AG04450 (cell line): ENCODE measurements around the gene BUB1B. TPM values are rescaled to one million over a fixed set of nuclear protein-coding genes. Genes with fewer than 3 reads are reported as not detected.

Source experiments
- CTCF ChIA-PET: fragments of 300-600, 350-600 bp; formaldehyde crosslinking; extraction: SDS; loops from one replicate; lab custom pipeline; 2022; ENCODE audit warnings: antibody characterized with exemption, inconsistent platforms; lab: Charles Lee
- POLR2A ChIA-PET: fragments of 350-600 bp; formaldehyde crosslinking; extraction: SDS; loops from one replicate; lab custom pipeline; 2021; ENCODE audit warnings: antibody characterized with exemption, inconsistent platforms; lab: Yijun Ruan, JAX
- DNase-seq: peaks from one replicate; pipeline ENCODE4 v3.0.0-alpha.2; 2011; ENCODE audit warnings: low read depth, low spot score
- H3K27ac ChIP-seq: one replicate; pipeline ENCODE4 v1.5.1; 2012; ENCODE audit warnings: low read depth, low read length, control low read depth
- H3K27me3 ChIP-seq: one replicate; pipeline ENCODE4 v1.6.0; 2012; ENCODE audit warnings: low read length; ENCODE audit not compliant: control insufficient read depth, insufficient read depth
- H3K4me3 ChIP-seq: 2 replicates; pipeline ENCODE4 v1.5.1; 2011; ENCODE audit warnings: mild to moderate bottlenecking, low read depth, low read length, control low read depth
- H3K9me3 ChIP-seq: 2 replicates; pipeline ENCODE4 v1.5.1; 2012; ENCODE audit warnings: low read length; ENCODE audit not compliant: control insufficient read depth, insufficient read depth
- polyA plus RNA-seq: library from polyadenylated mRNA; depleted of rRNA; stranded (reverse); fragments of >200 nt; gene quantifications from 2 replicates; pipeline ENCODE4 v1.2.3, GENCODE V29; 2011; rRNA removed
- TF ChIP-seq, protein P1 (sequence below): IDR thresholded peaks from 2 replicates; pipeline ENCODE4 v1.5.1; 2011; ENCODE audit warnings: low read depth, low read length, control low read depth, inconsistent platforms

BUB1B gene
- polyA plus RNA-seq, 1 experiment, result 9.0 TPM

- Histone ChIP-seq H3K4me3 (no peak overlapping the region), H3K9me3 (no peaks in the 10 kb centered on the region), H3K27ac (peak overlapping the region; percentile 80), H3K27me3 (peaks cover 3% of the 10 kb centered on the region)
- TF ChIP-seq, protein P1, sequence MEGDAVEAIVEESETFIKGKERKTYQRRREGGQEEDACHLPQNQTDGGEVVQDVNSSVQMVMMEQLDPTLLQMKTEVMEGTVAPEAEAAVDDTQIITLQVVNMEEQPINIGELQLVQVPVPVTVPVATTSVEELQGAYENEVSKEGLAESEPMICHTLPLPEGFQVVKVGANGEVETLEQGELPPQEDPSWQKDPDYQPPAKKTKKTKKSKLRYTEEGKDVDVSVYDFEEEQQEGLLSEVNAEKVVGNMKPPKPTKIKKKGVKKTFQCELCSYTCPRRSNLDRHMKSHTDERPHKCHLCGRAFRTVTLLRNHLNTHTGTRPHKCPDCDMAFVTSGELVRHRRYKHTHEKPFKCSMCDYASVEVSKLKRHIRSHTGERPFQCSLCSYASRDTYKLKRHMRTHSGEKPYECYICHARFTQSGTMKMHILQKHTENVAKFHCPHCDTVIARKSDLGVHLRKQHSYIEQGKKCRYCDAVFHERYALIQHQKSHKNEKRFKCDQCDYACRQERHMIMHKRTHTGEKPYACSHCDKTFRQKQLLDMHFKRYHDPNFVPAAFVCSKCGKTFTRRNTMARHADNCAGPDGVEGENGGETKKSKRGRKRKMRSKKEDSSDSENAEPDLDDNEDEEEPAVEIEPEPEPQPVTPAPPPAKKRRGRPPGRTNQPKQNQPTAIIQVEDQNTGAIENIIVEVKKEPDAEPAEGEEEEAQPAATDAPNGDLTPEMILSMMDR, result no peak
- DNase-seq, result peak; percentile 57
- CTCF ChIA-PET, result interaction anchor here (0.6 to 7.9 kb wide), 4 partner anchors 7 to 50 kb away, joined by 3 to 82 read pairs (median 7); no protein-coding TSS in a partner anchor
- POLR2A ChIA-PET, result no interaction called here
Measured at GRCh38 chr15:40266828-40267304, 106.0 kb downstream of the BUB1B start.

DNA sequence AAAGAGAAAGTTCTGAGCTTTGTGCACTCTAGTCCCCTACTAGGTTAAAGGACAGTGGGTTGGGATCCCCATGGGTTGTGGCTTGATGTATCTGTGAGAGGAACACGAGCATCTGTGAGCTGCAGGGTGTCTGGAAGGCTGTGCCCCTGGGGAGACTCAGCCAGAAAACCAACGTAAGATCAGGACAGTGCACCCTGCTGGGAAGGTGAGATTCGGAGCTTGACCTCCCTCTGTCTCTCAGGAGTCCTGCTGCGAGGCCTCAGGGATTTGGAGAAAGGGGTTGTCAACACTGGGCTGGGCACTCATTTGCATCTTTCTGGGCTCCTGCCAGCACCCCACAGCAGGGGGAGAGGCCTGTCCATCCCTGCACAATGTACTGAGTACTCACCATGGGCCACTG, 106.8 kb downstream of the BUB1B start:
- CTCF ChIA-PET, result interaction anchor here (1.0 to 2.1 kb wide), 3 partner anchors 11 to 50 kb away, joined by 3 to 10 read pairs (median 10); no protein-coding TSS in a partner anchor

DNA sequence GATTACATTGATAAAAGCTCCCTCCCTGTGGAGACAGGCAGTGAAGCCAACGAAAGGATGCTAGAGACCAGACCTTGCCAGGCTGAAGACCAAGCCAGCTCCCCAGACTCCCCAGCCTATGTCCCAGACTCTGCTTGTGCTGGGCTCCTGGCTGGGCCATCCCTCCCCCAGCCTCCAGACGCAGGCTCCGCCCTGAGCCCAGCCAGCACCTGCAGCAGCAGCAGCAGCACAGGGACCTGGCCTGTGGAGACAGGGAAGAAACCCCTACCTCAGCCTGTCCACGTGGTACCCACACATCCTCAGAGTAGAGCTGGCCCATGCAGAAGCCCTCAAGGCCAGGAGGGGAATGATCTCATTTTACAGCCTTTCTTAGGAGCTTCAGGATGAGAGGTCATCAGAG, 108.7 kb downstream of the BUB1B start:
- ChIA-PET CTCF (interaction anchor here (1.0 to 12.2 kb wide), 4 partner anchors 9 to 148 kb away, joined by 3 to 670 read pairs (median 11); no protein-coding TSS in a partner anchor), POLR2A (no interaction called here)
- Histone ChIP-seq H3K27me3 (peaks cover 5% of the 10 kb centered on the region), H3K9me3 (no peaks in the 10 kb centered on the region), H3K4me3 (no peak overlapping the region), H3K27ac (no peak overlapping the region)
- DNase-seq, result no peak
- TF ChIP-seq, protein P1, result no peak

More for the DNA sequence above, 106.8 kb downstream of the BUB1B start:
- POLR2A ChIA-PET, result interaction anchor here (1.0 kb wide), 1 partner anchor 18 kb away, joined by 3 read pairs; no protein-coding TSS in a partner anchor
- TF ChIP-seq, protein P1, result no peak
- DNase-seq, result no peak
- no peak overlapping the region for H3K4me3 ChIP-seq
- no peaks in the 10 kb centered on the region for H3K9me3 ChIP-seq
- no peak overlapping the region for H3K27ac ChIP-seq
- peaks cover 3% of the 10 kb centered on the region for H3K27me3 ChIP-seq

DNA sequence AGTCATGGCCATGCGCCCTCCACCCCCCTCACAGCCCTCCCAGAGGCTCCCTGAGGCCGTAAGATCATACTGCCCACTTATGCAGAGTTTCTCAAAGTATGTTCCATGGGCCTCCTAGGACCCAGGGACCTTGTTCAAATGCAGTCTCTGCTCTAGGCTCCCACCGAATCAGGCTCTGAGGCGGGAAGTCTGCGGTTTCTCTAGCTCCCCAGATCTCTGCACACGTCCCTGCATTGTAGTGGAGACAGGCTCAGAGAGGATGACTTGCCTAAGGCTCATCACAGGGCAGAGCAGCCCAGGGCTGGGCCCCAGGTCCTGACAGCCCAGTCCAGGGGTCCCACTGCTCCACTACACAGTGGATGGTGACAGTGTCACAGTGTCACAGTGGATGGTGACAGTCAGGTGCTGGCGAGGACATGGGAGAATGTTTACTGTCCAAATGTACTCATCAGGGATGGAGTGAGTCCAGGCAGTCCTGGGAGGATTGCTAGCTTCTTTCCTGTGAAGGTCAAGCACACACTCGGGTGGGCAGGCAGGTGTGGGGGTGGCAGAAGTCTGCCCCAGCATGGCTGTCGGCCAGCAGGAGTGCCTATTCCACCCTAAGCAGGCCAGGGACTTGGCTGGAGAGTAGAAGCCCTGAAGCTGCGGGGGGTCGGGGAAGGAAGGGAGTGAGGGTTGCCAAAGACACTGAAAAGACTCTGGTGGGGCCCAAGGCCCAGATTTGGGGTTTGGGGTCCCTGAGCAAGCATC, 109.6 kb downstream of the BUB1B start:
- Histone ChIP-seq H3K9me3 (no peaks in the 10 kb centered on the region), H3K27ac (no peak overlapping the region), H3K27me3 (peaks cover 5% of the 10 kb centered on the region), H3K4me3 (no peak overlapping the region)
- TF ChIP-seq, protein P1, result no peak
- ChIA-PET CTCF (interaction anchor here (1.0 to 12.2 kb wide), 4 partner anchors 9 to 147 kb away, joined by 3 to 670 read pairs (median 11); no protein-coding TSS in a partner anchor), POLR2A (no interaction called here)
- no peak for DNase-seq

Other genes with a start within 250 kb of the BUB1B start
- 83.9 and 116 TPM in 2 replicates for gene GPR176, start 240.8 kb upstream of the BUB1B start, polyA plus RNA-seq
- gene EIF2AK4, start 227.0 kb upstream of the BUB1B start, polyA plus RNA-seq, result 83.9 and 96.9 TPM in 2 replicates
- gene SRP14, start 121.9 kb upstream of the BUB1B start, polyA plus RNA-seq, result 426 and 559 TPM in 2 replicates
- 6.2 and 6.5 TPM in 2 replicates for gene BMF, start 52.2 kb upstream of the BUB1B start, polyA plus RNA-seq
- gene PAK6, start 78.0 kb downstream of the BUB1B start, polyA plus RNA-seq, result not detected in 2 replicates
- gene ANKRD63, start 122.0 kb downstream of the BUB1B start, polyA plus RNA-seq, result not detected in 2 replicates
- gene PLCB2, start 146.9 kb downstream of the BUB1B start, polyA plus RNA-seq, result 0.24 and 0.32 TPM in 2 replicates
- 10.4 and 11.4 TPM in 2 replicates for gene INAFM2, start 162.6 kb downstream of the BUB1B start, polyA plus RNA-seq
- 5.5 and 8.4 TPM in 2 replicates for gene CCDC9B, start 179.9 kb downstream of the BUB1B start, polyA plus RNA-seq
- gene PHGR1, start 190.0 kb downstream of the BUB1B start, polyA plus RNA-seq, result not detected in 2 replicates
- 0.11 and 0.36 TPM in 2 replicates for gene DISP2, start 197.2 kb downstream of the BUB1B start, polyA plus RNA-seq
- gene KNSTRN, start 221.7 kb downstream of the BUB1B start, polyA plus RNA-seq, result 14.6 and 18.2 TPM in 2 replicates
- 49.3 and 49.4 TPM in 2 replicates for gene IVD, start 244.7 kb downstream of the BUB1B start, polyA plus RNA-seq